OCI-LY1 (cell line): Measurements from ENCODE around the gene CCNY.

ENCODE experiments used
- H2AFZ ChIP-seq: fragments of 200-600 bp; sonication (generic), shearing (Covaris generic); 2 replicates; pipeline ENCODE4 v1.6.0; 2014; ENCODE audit warnings: antibody characterized with exemption, mild to moderate bottlenecking, low read length
- H3F3A ChIP-seq: fragments of 200-600 bp; sonication (generic), shearing (Covaris generic); 2 replicates; pipeline ENCODE4 v1.6.0; 2014; ENCODE audit warnings: mild to moderate bottlenecking, antibody characterized with exemption, low read length, moderate library complexity; ENCODE audit not compliant: insufficient read depth
- H3K27ac ChIP-seq: fragments of 200-600 bp; sonication (generic); 2 replicates; pipeline ENCODE4 v1.5.1; 2014; ENCODE audit warnings: low read length, mixed run types, mild to moderate bottlenecking, low read depth; ENCODE audit not compliant: poor library complexity, severe bottlenecking
- H3K27me3 ChIP-seq: fragments of 200-600 bp; sonication (generic); 2 replicates; pipeline ENCODE4 v1.6.0; 2014; ENCODE audit warnings: antibody characterized with exemption, mild to moderate bottlenecking, low read length, moderate library complexity; ENCODE audit not compliant: insufficient read depth
- H3K36me3 ChIP-seq: fragments of 200-600 bp; sonication (generic); 2 replicates; pipeline ENCODE4 v1.6.1; 2014; ENCODE audit warnings: mild to moderate bottlenecking, antibody characterized with exemption, low read length, moderate library complexity, mixed read lengths; ENCODE audit not compliant: insufficient read depth
- H3K4me1 ChIP-seq: fragments of 200-600 bp; sonication (generic); 2 replicates; pipeline ENCODE4 v1.5.1; 2014; ENCODE audit warnings: mild to moderate bottlenecking, low read length, moderate library complexity; ENCODE audit not compliant: insufficient read depth, severe bottlenecking
- H3K4me2 ChIP-seq: fragments of 200-600 bp; sonication (generic), shearing (Covaris generic); 2 replicates; pipeline ENCODE4 v1.6.1; 2014; ENCODE audit warnings: low read length
- H3K4me3 ChIP-seq: fragments of 200-600 bp; sonication (generic); 2 replicates; pipeline ENCODE4 v1.5.1; 2014; ENCODE audit warnings: low read length, low read depth, mild to moderate bottlenecking, mixed read lengths; ENCODE audit not compliant: poor library complexity, severe bottlenecking
- H3K79me2 ChIP-seq: fragments of 200-600 bp; shearing (Covaris generic); 2 replicates; pipeline ENCODE4 v1.6.1; 2016; ENCODE audit warnings: mixed run types, low read length, mixed read lengths; ENCODE audit not compliant: insufficient read depth
- H3K9ac ChIP-seq: fragments of 200-600 bp; sonication (generic), shearing (Covaris generic); 2 replicates; pipeline ENCODE4 v1.6.1; 2014; ENCODE audit warnings: mild to moderate bottlenecking, low read length, mixed read lengths
- H3K9me2 ChIP-seq: fragments of 200-600 bp; sonication (generic), shearing (Covaris generic); 2 replicates; pipeline ENCODE4 v1.6.1; 2014; ENCODE audit warnings: low read depth, mild to moderate bottlenecking, low read length, mixed read lengths
- H3K9me3 ChIP-seq: fragments of 200-600 bp; shearing (Covaris generic); 2 replicates; pipeline ENCODE4 v1.6.1; 2014; ENCODE audit warnings: low read length, mixed read lengths
- H4K20me1 ChIP-seq: fragments of 200-600 bp; sonication (generic), shearing (Covaris generic); 2 replicates; pipeline ENCODE4 v1.6.0; 2016; ENCODE audit warnings: mild to moderate bottlenecking, low read length; ENCODE audit not compliant: insufficient read depth
- CTCF ChIP-seq: fragments of 200-600 bp; sonication (generic), shearing (Covaris generic); IDR thresholded peaks from 2 replicates; pipeline ENCODE4 v1.5.1; 2017; ENCODE audit warnings: mild to moderate bottlenecking, antibody characterized with exemption, low read length, moderate library complexity, mixed read lengths
- EZH2 ChIP-seq: fragments of 200-600 bp; sonication (generic), shearing (Covaris generic); IDR thresholded peaks from 2 replicates; pipeline ENCODE4 v1.8.0; 2017; ENCODE audit warnings: borderline replicate concordance, mixed run types, mild to moderate bottlenecking, antibody characterized with exemption, low read length, moderate library complexity, mixed read lengths

The CCNY gene

DNA sequence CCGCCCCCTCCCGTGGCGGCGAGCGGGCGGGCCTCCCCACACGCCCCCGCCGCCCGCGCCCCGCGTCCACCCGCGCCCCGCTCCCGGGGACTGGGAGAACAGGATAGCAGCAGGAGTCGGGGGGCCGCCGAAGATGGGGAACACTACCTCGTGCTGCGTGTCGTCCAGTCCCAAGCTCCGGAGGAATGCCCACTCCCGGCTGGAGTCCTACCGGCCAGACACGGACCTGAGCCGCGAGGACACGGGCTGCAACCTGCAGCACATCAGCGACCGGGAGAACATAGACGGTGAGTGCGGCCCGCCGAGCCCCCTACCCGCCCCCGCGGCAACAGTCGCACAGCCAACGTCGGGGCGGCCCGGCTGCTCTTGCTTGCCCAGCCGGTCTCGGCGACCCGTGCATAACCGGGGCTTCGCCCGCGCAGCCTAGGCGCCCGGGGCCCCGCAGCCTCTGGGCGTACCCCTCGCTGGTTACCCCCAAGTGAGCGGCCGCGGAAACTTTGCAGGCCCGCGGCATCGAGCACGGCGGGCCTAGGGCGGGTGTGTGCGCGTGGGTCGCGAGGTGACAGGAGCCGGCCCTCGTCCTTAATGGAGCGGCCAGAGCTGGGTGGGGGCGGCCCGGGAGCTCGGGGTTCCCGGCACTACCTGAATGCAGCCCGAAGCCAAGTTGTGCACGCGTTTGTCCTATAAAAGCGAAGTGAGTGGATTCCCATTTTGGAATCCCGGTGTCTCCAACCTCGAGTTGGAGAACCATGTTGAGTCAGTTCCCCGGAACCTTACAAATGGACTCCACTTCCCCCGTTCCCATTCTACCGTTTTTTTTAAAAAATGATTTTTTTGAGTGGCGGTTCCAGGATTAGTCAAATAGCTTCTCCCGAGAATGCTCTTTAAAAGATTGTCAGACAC is 863 bp downstream of the CCNY start:
- TF ChIP-seq EZH2 (no peak), CTCF (no peak)
- Histone ChIP-seq H3K9ac (peak overlapping the region; percentile 66), H3K4me3 (peak overlapping the region; percentile 92), H3K36me3 (0 out of 2 replicates have a peak, but pooled peaks cover 10% of the 10 kb centered on the region), H3F3A (no peaks in the 10 kb centered on the region), H3K79me2 (peaks cover 7% of the 10 kb centered on the region; the same call in 1 of the 2 replicates), H3K9me2 (no peaks in the 10 kb centered on the region), H3K27ac (no peak overlapping the region), H3K27me3 (no peaks in the 10 kb centered on the region), H4K20me1 (peaks cover 9% of the 10 kb centered on the region; the same call in 1 of the 2 replicates), H3K4me2 (peak overlapping the region; percentile 89), H3K4me1 (peaks cover 29% of the 10 kb centered on the region), H2AFZ (no peak overlapping the region), H3K9me3 (no peaks in the 10 kb centered on the region)

GRCh38 chr10:35339942-35340341 is 3.6 kb downstream of the CCNY start:
- Histone ChIP-seq H3K9me3 (no peaks in the 10 kb centered on the region), H4K20me1 (peaks cover 9% of the 10 kb centered on the region; the same call in 1 of the 2 replicates), H3K36me3 (no peaks in the 10 kb centered on the region)

GRCh38 chr10:35340975-35341374 is 4.7 kb downstream of the CCNY start:
- Histone ChIP-seq H3K9me2 (no peaks in the 10 kb centered on the region), H3K4me2 (no peak overlapping the region), H4K20me1 (peaks cover 9% of the 10 kb centered on the region; the same call in 1 of the 2 replicates), H3F3A (no peaks in the 10 kb centered on the region), H3K79me2 (no peaks in the 10 kb centered on the region), H3K9me3 (no peaks in the 10 kb centered on the region), H3K4me1 (peaks cover 15% of the 10 kb centered on the region), H2AFZ (no peak overlapping the region), H3K27me3 (no peaks in the 10 kb centered on the region), H3K4me3 (no peak overlapping the region), H3K9ac (no peak overlapping the region), H3K27ac (no peak overlapping the region), H3K36me3 (no peaks in the 10 kb centered on the region)
- TF ChIP-seq EZH2 (no peak), CTCF (no peak)

More at GRCh38 chr10:35339942-35340341, 3.6 kb downstream of the CCNY start:
- peaks cover 24% of the 10 kb centered on the region for H3K4me1 ChIP-seq
- peaks cover 7% of the 10 kb centered on the region; the same call in 1 of the 2 replicates for H3K79me2 ChIP-seq
- no peak overlapping the region for H2AFZ ChIP-seq
- no peaks in the 10 kb centered on the region for H3F3A ChIP-seq
- no peak overlapping the region for H3K4me2 ChIP-seq
- H3K27me3 ChIP-seq: no peaks in the 10 kb centered on the region
- no peak overlapping the region for H3K27ac ChIP-seq
- H3K4me3 ChIP-seq: no peak overlapping the region
- TF ChIP-seq CTCF (no peak), EZH2 (no peak)
- H3K9ac ChIP-seq: no peak overlapping the region
- no peaks in the 10 kb centered on the region for H3K9me2 ChIP-seq
